Activated CD4-positive, alpha-beta memory T cell treated with anti-CD3 and anti-CD28 coated beads for 36 hours (primary cell): ENCODE data around the gene MTFR2. TPM values are rescaled to one million over a fixed set of nuclear protein-coding genes. Genes with fewer than 3 reads are reported as not detected.

ENCODE experiments used
- CTCF ChIA-PET: fragments of 350-600 bp; sonication (Branson Sonifier 250); formaldehyde crosslinking; loops from one replicate; lab custom pipeline; 2021; ENCODE audit warnings: antibody characterized with exemption, inconsistent platforms; lab: Charles Lee
- POLR2A ChIA-PET: fragments of 350-600 bp; sonication (Branson Sonifier 250); formaldehyde crosslinking; loops from one replicate; lab custom pipeline; 2021; ENCODE audit warnings: antibody characterized with exemption; lab: Charles Lee
- DNase-seq: peaks from one replicate; pipeline ENCODE4 v3.0.0-alpha.2; 2020
- H3K27ac Mint-ChIP-seq: one replicate; pipeline ENCODE4 v1.8.0; 2021; ENCODE audit warnings: mixed read lengths
- H3K27me3 Mint-ChIP-seq: one replicate; pipeline ENCODE4 v1.8.0; 2021; ENCODE audit warnings: mixed read lengths
- H3K36me3 Mint-ChIP-seq: one replicate; pipeline ENCODE4 v1.8.0; 2021; ENCODE audit warnings: mixed read lengths
- H3K4me1 Mint-ChIP-seq: one replicate; pipeline ENCODE4 v1.8.0; 2021; ENCODE audit warnings: low read depth, mixed read lengths
- H3K4me3 Mint-ChIP-seq: one replicate; pipeline ENCODE4 v1.8.0; 2021; ENCODE audit warnings: mild to moderate bottlenecking, mixed read lengths
- H3K9me3 Mint-ChIP-seq: one replicate; pipeline ENCODE4 v1.8.0; 2021; ENCODE audit warnings: mixed read lengths
- intact Hi-C: fragments of 100-400 bp; cut with micrococcal nuclease; formaldehyde crosslinking; loops from one replicate; pipeline ENCODE4 v1.15.1; 2023
- total RNA-seq, 2 experiments: library from RNA; stranded (reverse); gene quantifications; one replicate each; pipeline ENCODE4 v1.2.3, GENCODE V29; 2021

The MTFR2 gene
- total RNA-seq, 2 experiments from 2014 or later: 24.2 to 25.2 TPM

GRCh38 chr6:136213853-136214252 is 36.3 kb downstream of the MTFR2 start:
- H3K9me3 Mint-ChIP-seq: no peaks in the 10 kb centered on the region
- POLR2A ChIA-PET: no interaction called here
- intact Hi-C loops: no loop called here
- H3K27ac Mint-ChIP-seq: no peak overlapping the region
- CTCF ChIA-PET: no interaction called here
- no peak for DNase-seq
- H3K4me3 Mint-ChIP-seq: no peak overlapping the region
- H3K4me1 Mint-ChIP-seq: no peaks in the 10 kb centered on the region
- no peaks in the 10 kb centered on the region for H3K36me3 Mint-ChIP-seq
- H3K27me3 Mint-ChIP-seq: no peaks in the 10 kb centered on the region

GRCh38 chr6:136213012-136213539 is 37.0 kb downstream of the MTFR2 start:
- DNase-seq: no peak
- Mint-ChIP-seq H3K4me3 (no peak overlapping the region), H3K27ac (no peak overlapping the region), H3K4me1 (no peaks in the 10 kb centered on the region), H3K9me3 (no peaks in the 10 kb centered on the region), H3K36me3 (no peaks in the 10 kb centered on the region), H3K27me3 (no peaks in the 10 kb centered on the region)
- ChIA-PET CTCF (interaction anchor here (0.5 to 1.5 kb wide), 2 partner anchors 13 to 741 kb away, joined by 3 to 5 read pairs; no protein-coding TSS in a partner anchor), POLR2A (no interaction called here)
- intact Hi-C loops: no loop called here

GRCh38 chr6:136212608-136213007 is 37.5 kb downstream of the MTFR2 start:
- POLR2A ChIA-PET: no interaction called here
- no peak overlapping the region for H3K4me3 Mint-ChIP-seq
- H3K9me3 Mint-ChIP-seq: no peaks in the 10 kb centered on the region
- no peaks in the 10 kb centered on the region for H3K4me1 Mint-ChIP-seq
- no peaks in the 10 kb centered on the region for H3K36me3 Mint-ChIP-seq
- intact Hi-C loops: no loop called here
- no peaks in the 10 kb centered on the region for H3K27me3 Mint-ChIP-seq
- no peak overlapping the region for H3K27ac Mint-ChIP-seq
- CTCF ChIA-PET: interaction anchor here (0.5 to 1.5 kb wide), 2 partner anchors 14 to 740 kb away, joined by 3 to 5 read pairs; no protein-coding TSS in a partner anchor
- DNase-seq: no peak

- ChIA-PET CTCF (no interaction called here), POLR2A (no interaction called here)
- Mint-ChIP-seq H3K36me3 (no peaks in the 10 kb centered on the region), H3K4me3 (no peak overlapping the region), H3K27ac (no peak overlapping the region), H3K9me3 (no peaks in the 10 kb centered on the region), H3K27me3 (no peaks in the 10 kb centered on the region), H3K4me1 (no peaks in the 10 kb centered on the region)
- DNase-seq: no peak
- intact Hi-C loops: no loop called here
Measured at GRCh38 chr6:136210398-136211165, 39.5 kb downstream of the MTFR2 start.

GRCh38 chr6:136209496-136209895 is 40.6 kb downstream of the MTFR2 start:
- no peaks in the 10 kb centered on the region for H3K4me1 Mint-ChIP-seq
- H3K27me3 Mint-ChIP-seq: no peaks in the 10 kb centered on the region
- ChIA-PET POLR2A (no interaction called here), CTCF (no interaction called here)
- no peaks in the 10 kb centered on the region for H3K36me3 Mint-ChIP-seq
- no peak for DNase-seq
- no peak overlapping the region for H3K27ac Mint-ChIP-seq
- no peak overlapping the region for H3K4me3 Mint-ChIP-seq
- no peaks in the 10 kb centered on the region for H3K9me3 Mint-ChIP-seq
- intact Hi-C loops: no loop called here

GRCh38 chr6:136208783-136209182 is 41.3 kb downstream of the MTFR2 start:
- intact Hi-C loops: no loop called here
- Mint-ChIP-seq H3K9me3 (no peaks in the 10 kb centered on the region), H3K4me3 (no peak overlapping the region), H3K36me3 (no peaks in the 10 kb centered on the region), H3K4me1 (no peaks in the 10 kb centered on the region), H3K27ac (no peak overlapping the region), H3K27me3 (no peaks in the 10 kb centered on the region)
- DNase-seq: no peak
- ChIA-PET CTCF (no interaction called here), POLR2A (no interaction called here)

- Mint-ChIP-seq H3K27ac (no peak overlapping the region), H3K36me3 (no peaks in the 10 kb centered on the region), H3K9me3 (no peaks in the 10 kb centered on the region), H3K4me1 (no peaks in the 10 kb centered on the region), H3K27me3 (peaks cover 6% of the 10 kb centered on the region), H3K4me3 (no peak overlapping the region)
- intact Hi-C loops: no loop called here
- ChIA-PET POLR2A (interaction anchor here (0.6 kb wide), 1 partner anchor 95 kb away, joined by 3 read pairs; no protein-coding TSS in a partner anchor), CTCF (interaction anchor here (0.8 to 2.2 kb wide), 5 partner anchors 9 to 525 kb away, joined by 3 to 11 read pairs (median 3); no protein-coding TSS in a partner anchor)
- no peak for DNase-seq
Measured at GRCh38 chr6:136201732-136202131, 48.4 kb downstream of the MTFR2 start.

- CTCF ChIA-PET: interaction anchor here (1.6 kb wide), 1 partner anchor 9 kb away, joined by 3 read pairs; no protein-coding TSS in a partner anchor
- peaks cover 6% of the 10 kb centered on the region for H3K27me3 Mint-ChIP-seq
- POLR2A ChIA-PET: no interaction called here
- H3K9me3 Mint-ChIP-seq: no peaks in the 10 kb centered on the region
- no peak overlapping the region for H3K4me3 Mint-ChIP-seq
- no peak overlapping the region for H3K27ac Mint-ChIP-seq
- no peaks in the 10 kb centered on the region for H3K4me1 Mint-ChIP-seq
- no peak for DNase-seq
- intact Hi-C loops: no loop called here
- no peaks in the 10 kb centered on the region for H3K36me3 Mint-ChIP-seq
Measured at GRCh38 chr6:136192902-136193301, 57.2 kb downstream of the MTFR2 start.

- no peaks in the 10 kb centered on the region for H3K4me1 Mint-ChIP-seq
- intact Hi-C loops: no loop called here
- no peaks in the 10 kb centered on the region for H3K36me3 Mint-ChIP-seq
- DNase-seq: no peak
- CTCF ChIA-PET: no interaction called here
- H3K27me3 Mint-ChIP-seq: peaks cover 6% of the 10 kb centered on the region
- POLR2A ChIA-PET: no interaction called here
- no peak overlapping the region for H3K27ac Mint-ChIP-seq
- no peaks in the 10 kb centered on the region for H3K9me3 Mint-ChIP-seq
- H3K4me3 Mint-ChIP-seq: no peak overlapping the region
Measured at GRCh38 chr6:136191606-136192312, 58.4 kb downstream of the MTFR2 start.

- ChIA-PET POLR2A (no interaction called here), CTCF (no interaction called here)
- intact Hi-C loops: no loop called here
- Mint-ChIP-seq H3K9me3 (no peaks in the 10 kb centered on the region), H3K27me3 (peaks cover 4% of the 10 kb centered on the region), H3K4me3 (no peak overlapping the region), H3K4me1 (no peaks in the 10 kb centered on the region), H3K36me3 (no peaks in the 10 kb centered on the region), H3K27ac (no peak overlapping the region)
- no peak for DNase-seq
Measured at GRCh38 chr6:136189104-136189503, 61.0 kb downstream of the MTFR2 start.

GRCh38 chr6:136188486-136188885 is 61.6 kb downstream of the MTFR2 start:
- Mint-ChIP-seq H3K27ac (no peak overlapping the region), H3K36me3 (no peaks in the 10 kb centered on the region), H3K9me3 (no peaks in the 10 kb centered on the region), H3K4me1 (no peaks in the 10 kb centered on the region), H3K4me3 (no peak overlapping the region), H3K27me3 (peaks cover 4% of the 10 kb centered on the region)
- CTCF ChIA-PET: no interaction called here
- no peak for DNase-seq
- intact Hi-C loops: no loop called here
- POLR2A ChIA-PET: no interaction called here

- ChIA-PET CTCF (no interaction called here), POLR2A (no interaction called here)
- Mint-ChIP-seq H3K27ac (no peak overlapping the region), H3K27me3 (peaks cover 4% of the 10 kb centered on the region), H3K36me3 (no peaks in the 10 kb centered on the region), H3K4me3 (no peak overlapping the region), H3K4me1 (no peaks in the 10 kb centered on the region), H3K9me3 (no peaks in the 10 kb centered on the region)
- no peak for DNase-seq
- intact Hi-C loops: no loop called here
Measured at GRCh38 chr6:136186363-136186762, 63.7 kb downstream of the MTFR2 start.
